ENCODE data around the gene PDGFC.
A peak's percentile ranks its signal among the peaks of the same experiment; 100 is the strongest.

Gene PDGFC

GRCh38 chr4:156820931-156821330, 150.7 kb downstream of the PDGFC start:
- DNase-seq = no peak

- no peak for DNase-seq
These were observed 155.2 kb downstream of the PDGFC start for GRCh38 chr4:156816360-156816755.

GRCh38 chr4:156815717-156816359, 155.8 kb downstream of the PDGFC start:
- peak; percentile 94 for DNase-seq

- no peak for DNase-seq
These were observed 159.6 kb downstream of the PDGFC start for GRCh38 chr4:156811963-156812362.

GRCh38 chr4:156811286-156811685, 160.3 kb downstream of the PDGFC start:
- DNase-seq = no peak

GRCh38 chr4:156805696-156806095, 165.9 kb downstream of the PDGFC start:
- no peak for DNase-seq

GRCh38 chr4:156803056-156803455, 168.5 kb downstream of the PDGFC start:
- no peak for DNase-seq

- no peak for DNase-seq
These were observed 171.1 kb downstream of the PDGFC start for GRCh38 chr4:156800463-156800862.

- DNase-seq = no peak
These were observed 172.4 kb downstream of the PDGFC start for GRCh38 chr4:156799121-156799589.

- no peak for DNase-seq
These were observed 173.2 kb downstream of the PDGFC start for GRCh38 chr4:156798438-156798837.

- no peak for DNase-seq
These were observed 174.4 kb downstream of the PDGFC start for GRCh38 chr4:156797206-156797605.

GRCh38 chr4:156795727-156796126, 175.9 kb downstream of the PDGFC start:
- DNase-seq = no peak

GRCh38 chr4:156794863-156795262, 176.7 kb downstream of the PDGFC start:
- no peak for DNase-seq

GRCh38 chr4:156792462-156793085, 179.0 kb downstream of the PDGFC start:
- DNase-seq = no peak

GRCh38 chr4:156790866-156791265, 180.7 kb downstream of the PDGFC start:
- DNase-seq = no peak

GRCh38 chr4:156788782-156789181, 182.8 kb downstream of the PDGFC start:
- DNase-seq = no peak

GRCh38 chr4:156786713-156787112, 184.9 kb downstream of the PDGFC start:
- no peak for DNase-seq

- DNase-seq = no peak
These were observed 186.6 kb downstream of the PDGFC start for GRCh38 chr4:156784970-156785369.

GRCh38 chr4:156783966-156784365, 187.6 kb downstream of the PDGFC start:
- DNase-seq = no peak

- no peak for DNase-seq
These were observed 189.1 kb downstream of the PDGFC start for GRCh38 chr4:156782491-156782890.

GRCh38 chr4:156781852-156782251, 189.7 kb downstream of the PDGFC start:
- no peak for DNase-seq

GRCh38 chr4:156779774-156780173, 191.8 kb downstream of the PDGFC start:
- DNase-seq = no peak

- DNase-seq = no peak
These were observed 192.6 kb downstream of the PDGFC start for GRCh38 chr4:156779042-156779441.

- no peak for DNase-seq
These were observed 193.0 kb downstream of the PDGFC start for GRCh38 chr4:156778606-156779005.

GRCh38 chr4:156778093-156778492, 193.5 kb downstream of the PDGFC start:
- DNase-seq = no peak
